NCI-H146 treated with DMSO at 0.1 percent for 48 hours (cell line): ENCODE measurements around the gene RNF186.
"Not testable (repeated sequence)": the region's sequence is repeated elsewhere in the genome, so short reads cannot be mapped to it uniquely, and the experiment has no call there.

Experiments used
- DNase-seq: peaks from one replicate; lab custom pipeline; 2025; ENCODE audit not compliant: unreplicated experiment; lab: John Stamatoyannopoulos, UW

The RNF186 gene

GRCh38 chr1:19825298-19825697 is 10.2 kb upstream of the RNF186 start:
- no peak for DNase-seq

- no peak for DNase-seq
Observed at GRCh38 chr1:19824541-19824940, 9.5 kb upstream of the RNF186 start.

GRCh38 chr1:19824036-19824435 is 9.0 kb upstream of the RNF186 start:
- DNase-seq, result no peak

GRCh38 chr1:19819701-19820100 is 4.6 kb upstream of the RNF186 start:
- no peak for DNase-seq

GRCh38 chr1:19818324-19818723 is 3.2 kb upstream of the RNF186 start:
- DNase-seq, result no peak

- no peak for DNase-seq
Observed at GRCh38 chr1:19817160-19817559, 2.1 kb upstream of the RNF186 start.

- DNase-seq, result not testable (repeated sequence)
Observed at GRCh38 chr1:19816737-19817086, 1.6 kb upstream of the RNF186 start.

- DNase-seq, result peak; percentile 69
Observed at GRCh38 chr1:19815801-19816736, 986 bp upstream of the RNF186 start.

- no peak for DNase-seq
Observed at GRCh38 chr1:19814244-19814661, 830 bp downstream of the RNF186 start.

- DNase-seq, result no peak
Observed at GRCh38 chr1:19813643-19813960, 1.5 kb downstream of the RNF186 start.

GRCh38 chr1:19812875-19813642 is 2.0 kb downstream of the RNF186 start:
- DNase-seq, result no peak

- DNase-seq, result no peak
Observed at GRCh38 chr1:19811206-19811851, 3.8 kb downstream of the RNF186 start.

GRCh38 chr1:19809044-19809750 is 5.9 kb downstream of the RNF186 start:
- no peak for DNase-seq

- DNase-seq, result no peak
Observed at GRCh38 chr1:19808351-19808750, 6.7 kb downstream of the RNF186 start.

- DNase-seq, result no peak
Observed at GRCh38 chr1:19804831-19805251, 10.2 kb downstream of the RNF186 start.

- no peak for DNase-seq
Observed at GRCh38 chr1:19802269-19802668, 12.8 kb downstream of the RNF186 start.

GRCh38 chr1:19800076-19800804 is 14.8 kb downstream of the RNF186 start:
- no peak for DNase-seq

GRCh38 chr1:19799230-19800075 is 15.6 kb downstream of the RNF186 start, which contains the start of gene TMCO4:
TSS of gene TMCO4 (minus strand) at chr1:19799916. CDS start at chr1:19780758, 19,158 bp downstream.
- no peak for DNase-seq

- DNase-seq, result no peak
Observed at GRCh38 chr1:19798486-19799229, 16.4 kb downstream of the RNF186 start.
